Loucy (cell line): ENCODE data around the gene TICRR.

Source experiments
- EZH2phosphoT487 ChIP-seq: fragments of 200-600 bp; IDR thresholded peaks from 2 replicates; pipeline ENCODE4 v1.6.1; 2018; ENCODE audit warnings: antibody characterized with exemption, mild to moderate bottlenecking, moderate library complexity, borderline replicate concordance
- TF ChIP-seq, protein P1 (sequence below): fragments of 200-600 bp; sonication (generic); conservative IDR thresholded peaks from 2 replicates; pipeline ENCODE4 v1.5.1; 2014; ENCODE audit warnings: mild to moderate bottlenecking, antibody characterized with exemption, low read length

DNA sequence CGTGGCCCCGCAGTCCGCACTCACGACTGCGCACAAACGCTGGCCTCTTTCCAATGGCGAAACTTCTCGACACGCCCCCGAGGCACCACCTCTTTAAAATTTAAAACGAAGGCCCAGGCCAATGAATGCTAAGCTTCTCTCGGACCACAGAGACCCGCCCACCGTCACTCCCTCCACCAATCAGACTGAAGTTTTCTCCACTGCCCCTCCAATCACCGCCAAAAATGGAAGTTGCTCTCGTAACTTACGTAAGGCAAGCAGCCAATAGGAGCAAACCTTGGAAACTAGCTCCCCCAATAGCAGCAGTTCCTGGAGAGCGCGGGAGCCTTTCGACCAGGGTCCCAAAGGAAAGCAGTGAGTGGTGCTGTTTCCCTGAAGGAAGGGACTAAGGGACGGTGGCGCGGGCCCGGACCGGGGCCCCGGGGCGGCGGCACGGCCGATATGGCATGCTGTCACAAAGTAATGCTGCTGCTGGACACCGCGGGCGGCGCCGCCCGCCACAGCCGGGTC lies at the start of gene TICRR:
- TF ChIP-seq, protein P1, sequence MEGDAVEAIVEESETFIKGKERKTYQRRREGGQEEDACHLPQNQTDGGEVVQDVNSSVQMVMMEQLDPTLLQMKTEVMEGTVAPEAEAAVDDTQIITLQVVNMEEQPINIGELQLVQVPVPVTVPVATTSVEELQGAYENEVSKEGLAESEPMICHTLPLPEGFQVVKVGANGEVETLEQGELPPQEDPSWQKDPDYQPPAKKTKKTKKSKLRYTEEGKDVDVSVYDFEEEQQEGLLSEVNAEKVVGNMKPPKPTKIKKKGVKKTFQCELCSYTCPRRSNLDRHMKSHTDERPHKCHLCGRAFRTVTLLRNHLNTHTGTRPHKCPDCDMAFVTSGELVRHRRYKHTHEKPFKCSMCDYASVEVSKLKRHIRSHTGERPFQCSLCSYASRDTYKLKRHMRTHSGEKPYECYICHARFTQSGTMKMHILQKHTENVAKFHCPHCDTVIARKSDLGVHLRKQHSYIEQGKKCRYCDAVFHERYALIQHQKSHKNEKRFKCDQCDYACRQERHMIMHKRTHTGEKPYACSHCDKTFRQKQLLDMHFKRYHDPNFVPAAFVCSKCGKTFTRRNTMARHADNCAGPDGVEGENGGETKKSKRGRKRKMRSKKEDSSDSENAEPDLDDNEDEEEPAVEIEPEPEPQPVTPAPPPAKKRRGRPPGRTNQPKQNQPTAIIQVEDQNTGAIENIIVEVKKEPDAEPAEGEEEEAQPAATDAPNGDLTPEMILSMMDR: no peak
- TF ChIP-seq EZH2phosphoT487: no peak
